Stimulated activated naive CD4-positive, alpha-beta T cell treated with Interleukin-2 at 50 U/mL for 16 hours (primary cell): ENCODE results near the gene MRPS27.
A peak's percentile ranks its signal among the peaks of the same experiment; 100 is the strongest.
"Not testable (repeated sequence)": the region's sequence is repeated elsewhere in the genome, so short reads cannot be mapped to it uniquely, and the experiment has no call there.

Experiments
- DNase-seq: peaks from one replicate; lab custom pipeline; 2025; lab: John Stamatoyannopoulos, UW

Gene MRPS27

GRCh38 chr5:72202331-72202825, 117.7 kb downstream of the MRPS27 start:
- no peak for DNase-seq

- DNase-seq, result no peak
Observed at GRCh38 chr5:72199681-72200080, 120.4 kb downstream of the MRPS27 start.

- no peak for DNase-seq
Observed at GRCh38 chr5:72197393-72197792, 122.6 kb downstream of the MRPS27 start.

GRCh38 chr5:72195581-72195980, 124.5 kb downstream of the MRPS27 start:
- DNase-seq, result no peak

- DNase-seq, result peak; percentile 32
Observed at GRCh38 chr5:72194846-72195245, 125.2 kb downstream of the MRPS27 start.

- DNase-seq, result no peak
Observed at GRCh38 chr5:72191404-72191803, 128.6 kb downstream of the MRPS27 start.

GRCh38 chr5:72189146-72189545, 130.9 kb downstream of the MRPS27 start:
- DNase-seq, result no peak

- no peak for DNase-seq
Observed at GRCh38 chr5:72188166-72188565, 131.9 kb downstream of the MRPS27 start.

GRCh38 chr5:72187388-72188075, 132.5 kb downstream of the MRPS27 start:
- no peak for DNase-seq

- no peak for DNase-seq
Observed at GRCh38 chr5:72185496-72186329, 134.3 kb downstream of the MRPS27 start.

- no peak for DNase-seq
Observed at GRCh38 chr5:72184408-72184807, 135.6 kb downstream of the MRPS27 start.

GRCh38 chr5:72183101-72183520, 136.9 kb downstream of the MRPS27 start:
- no peak for DNase-seq

GRCh38 chr5:72182686-72183085, 137.4 kb downstream of the MRPS27 start:
- no peak for DNase-seq

GRCh38 chr5:72180925-72181324, 139.1 kb downstream of the MRPS27 start:
- no peak for DNase-seq

- no peak for DNase-seq
Observed at GRCh38 chr5:72179816-72180440, 140.1 kb downstream of the MRPS27 start.

GRCh38 chr5:72179028-72179815, 140.8 kb downstream of the MRPS27 start:
- DNase-seq, result no peak

- DNase-seq, result no peak
Observed at GRCh38 chr5:72177538-72177937, 142.5 kb downstream of the MRPS27 start.

- DNase-seq, result no peak
Observed at GRCh38 chr5:72172786-72173185, 147.3 kb downstream of the MRPS27 start.

- peak; percentile 2 for DNase-seq
Observed at GRCh38 chr5:72171667-72172066, 148.4 kb downstream of the MRPS27 start.

- DNase-seq, result not testable (repeated sequence)
Observed at GRCh38 chr5:72171181-72171580, 148.9 kb downstream of the MRPS27 start.

- DNase-seq, result no peak
Observed at GRCh38 chr5:72170101-72170500, 149.9 kb downstream of the MRPS27 start.
